Measurements from ENCODE around the gene HOPX.

HOPX gene

GRCh38 chr4:56641494-56642051 is 39.5 kb downstream of the HOPX start (continued):
- TF ChIP-seq ZNF639 (tag by site-specific recombination; IDR thresholded peaks at IDR 0.05): no peak

GRCh38 chr4:56640621-56641493 is 40.2 kb downstream of the HOPX start:
- ChIA-PET POLR2A (interaction anchor here (0.5 to 1.3 kb wide), 4 partner anchors 9 to 73 kb away, joined by 3 to 5 read pairs (median 4); no protein-coding TSS in a partner anchor), CTCF (interaction anchor here (0.8 to 1.5 kb wide), 2 partner anchors 9 to 14 kb away, joined by 3 to 4 read pairs; no protein-coding TSS in a partner anchor)
- Histone ChIP-seq H3K4me3 (ENCODE audit: low read depth, low read length) (no peak overlapping the region), H3K36me3 (ENCODE audit: control insufficient read depth in 2 of 2, insufficient read depth in 1 of 2, low read length in 2 of 2) (no peaks in the 10 kb centered on the region), H3K9me3 (ENCODE audit: control insufficient read depth, insufficient read depth, low read depth, low read length) (no peaks in the 10 kb centered on the region), H3K27ac (ENCODE audit: extremely low read depth, low read depth, low read length) (no peak overlapping the region), H3K4me1 (ENCODE audit: control insufficient read depth, insufficient read depth, low read length) (no peaks in the 10 kb centered on the region)
- no peak for TF ChIP-seq ZNF707 (tag by site-specific recombination; IDR thresholded peaks at IDR 0.05)
- TF ChIP-seq ZNF560 (tag by site-specific recombination; IDR thresholded peaks at IDR 0.05; ENCODE audit: borderline replicate concordance): no peak
- no peak for TF ChIP-seq ZNF473 (tag by site-specific recombination; IDR thresholded peaks at IDR 0.05)
- TF ChIP-seq ZNF366 (tag by site-specific recombination; conservative IDR thresholded peaks at IDR 0.05): no peak
- TF ChIP-seq ZNF148 (tag by site-specific recombination; IDR thresholded peaks at IDR 0.05; ENCODE audit: borderline replicate concordance): no peak
- TF ChIP-seq MYNN (tag by site-specific recombination; IDR thresholded peaks at IDR 0.05; ENCODE audit: borderline replicate concordance): no peak
- TF ChIP-seq KLF16 (tag by site-specific recombination; IDR thresholded peaks at IDR 0.05): no peak
- TF ChIP-seq ZNF274 (IDR thresholded peaks at IDR 0.05; ENCODE audit: low read length): no peak
- no peak for TF ChIP-seq ZNF274 (tag by site-specific recombination; IDR thresholded peaks at IDR 0.05; ENCODE audit: borderline replicate concordance)
- no peak for TF ChIP-seq TRIM28 (IDR thresholded peaks at IDR 0.05; ENCODE audit: borderline replicate concordance, low read length)
- TF ChIP-seq ZNF785 (tag by site-specific recombination; IDR thresholded peaks at IDR 0.05): no peak
- no peak for TF ChIP-seq ZNF677 (tag by site-specific recombination; IDR thresholded peaks at IDR 0.05)
- TF ChIP-seq ZNF521 (tag by site-specific recombination; IDR thresholded peaks at IDR 0.05): no peak
- TF ChIP-seq ZNF146 (tag by site-specific recombination; IDR thresholded peaks at IDR 0.05): no peak
- no peak for TF ChIP-seq ZNF302 (tag by site-specific recombination; IDR thresholded peaks at IDR 0.05; ENCODE audit: low read depth)
- no peak for TF ChIP-seq ZNF777 (tag by site-specific recombination; IDR thresholded peaks at IDR 0.05; ENCODE audit: borderline replicate concordance)
- TF ChIP-seq REPIN1 (tag by site-specific recombination; IDR thresholded peaks at IDR 0.05; ENCODE audit: low read depth): no peak

GRCh38 chr4:56637791-56638190 is 43.3 kb downstream of the HOPX start:
- no peaks in the 10 kb centered on the region for H3K36me3 ChIP-seq (ENCODE audit: control insufficient read depth in 2 of 2, insufficient read depth in 1 of 2, low read length in 2 of 2)
- H3K9me3 ChIP-seq (ENCODE audit: control insufficient read depth, insufficient read depth, low read depth, low read length): no peaks in the 10 kb centered on the region
- CTCF ChIA-PET: interaction anchor here (1.0 to 1.1 kb wide), 2 partner anchors 18 to 93 kb away, joined by 4 read pairs; no protein-coding TSS in a partner anchor
- no peak overlapping the region for H3K27ac ChIP-seq (ENCODE audit: extremely low read depth, low read depth, low read length)
- no peaks in the 10 kb centered on the region for H3K4me1 ChIP-seq (ENCODE audit: control insufficient read depth, insufficient read depth, low read length)
- POLR2A ChIA-PET: interaction anchor here (0.6 kb wide), 1 partner anchor 296 kb away, joined by 4 read pairs; no protein-coding TSS in a partner anchor
- no peak overlapping the region for H3K4me3 ChIP-seq (ENCODE audit: low read depth, low read length)
- TF ChIP-seq OSR2 (tag by site-specific recombination; IDR thresholded peaks at IDR 0.05): no peak
- no peak for TF ChIP-seq ATF2 (tag by site-specific recombination; IDR thresholded peaks at IDR 0.05; ENCODE audit: low read depth)
- TF ChIP-seq ZBTB8A (tag by site-specific recombination; IDR thresholded peaks at IDR 0.05): no peak
- TF ChIP-seq ZNF596 (tag by site-specific recombination; IDR thresholded peaks at IDR 0.05): no peak
- no peak for TF ChIP-seq ZBTB10 (tag by site-specific recombination; IDR thresholded peaks at IDR 0.05)
- TF ChIP-seq ZNF354C (tag by site-specific recombination; IDR thresholded peaks at IDR 0.05; ENCODE audit: borderline replicate concordance, low read depth): no peak
- no peak for TF ChIP-seq ZNF830 (tag by site-specific recombination; IDR thresholded peaks at IDR 0.05; ENCODE audit: low read depth)
